GM12891 (cell line): ENCODE results near the gene FOXS1.

Experiments used
- POLR2A ChIP-seq: IDR thresholded peaks from 2 replicates; pipeline ENCODE4 v1.6.1; 2011; ENCODE audit warnings: low read depth, low read length, control low read depth
- POLR2AphosphoS5 ChIP-seq: IDR thresholded peaks from 2 replicates; pipeline ENCODE4 v1.6.1; 2011; ENCODE audit warnings: low read depth, low read length, control low read depth
- SPI1 ChIP-seq: IDR thresholded peaks from 2 replicates; pipeline ENCODE4 v1.6.1; 2011; ENCODE audit warnings: low read depth, low read length, control low read depth
- TAF1 ChIP-seq: IDR thresholded peaks from 2 replicates; pipeline ENCODE4 v1.6.1; 2011; ENCODE audit warnings: low read depth, low read length, control low read depth

DNA sequence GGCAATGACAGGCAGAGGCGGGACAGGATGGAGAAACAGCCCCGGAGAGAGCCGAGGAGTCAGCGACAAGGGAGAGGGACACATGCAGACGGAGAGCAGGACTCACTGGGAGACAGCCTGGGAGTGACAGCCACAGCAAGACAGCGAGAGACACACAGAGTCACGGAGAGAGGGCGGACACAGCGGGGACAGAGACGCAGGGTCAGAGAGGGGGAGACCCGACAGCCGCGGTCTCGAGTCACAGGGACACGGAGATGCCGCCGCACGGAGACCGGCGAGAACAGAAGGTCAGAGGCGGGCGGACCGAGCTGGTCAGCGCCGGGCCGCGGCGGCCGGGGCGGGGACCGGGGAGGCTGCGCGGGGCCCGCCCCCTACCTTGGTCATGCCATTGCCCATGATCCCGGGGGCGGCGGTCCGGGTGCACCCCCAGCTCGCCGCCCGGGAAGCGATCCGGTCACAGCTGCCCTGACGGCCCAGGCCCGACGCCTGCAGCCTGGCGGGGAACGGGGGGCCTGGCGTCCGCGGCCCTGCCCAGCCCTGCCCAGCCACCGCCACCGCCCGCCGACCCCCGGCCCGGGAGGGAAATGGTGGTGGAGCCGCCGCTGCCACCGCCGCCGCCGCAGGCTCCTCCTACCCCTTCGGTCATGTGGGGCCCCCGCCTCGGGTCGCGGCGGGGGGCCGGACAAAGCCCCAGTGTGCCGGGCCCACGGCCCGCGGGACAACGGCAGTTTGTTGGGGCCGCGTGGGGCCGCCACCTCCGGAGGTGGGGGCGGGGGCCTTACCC is 24.7 kb upstream of the FOXS1 start, which contains the start of the genes DUSP15 and TTLL9:
- TF ChIP-seq POLR2AphosphoS5 (no peak), POLR2A (no peak), SPI1 (no peak), TAF1 (no peak)
